GM18498 (cell line): ENCODE results near the gene CDH4.

Experiments used
- ATAC-seq: cut with Tn5 transposase; IDR thresholded peaks from one replicate; pipeline ENCODE4 v1.9.1; 2021; ENCODE audit warnings: mild to moderate bottlenecking, moderate library complexity; ENCODE audit not compliant: unreplicated experiment

CDH4 gene

GRCh38 chr20:61754976-61755778 lies 503.1 kb downstream of the CDH4 start:
- no peak for ATAC-seq

- ATAC-seq = no peak
Measured at GRCh38 chr20:61755971-61756845, 504.1 kb downstream of the CDH4 start.

GRCh38 chr20:61756966-61757677 lies 505.1 kb downstream of the CDH4 start:
- ATAC-seq = no peak

- ATAC-seq = no peak
Measured at GRCh38 chr20:61757678-61758563, 505.9 kb downstream of the CDH4 start.

- no peak for ATAC-seq
Measured at GRCh38 chr20:61758564-61759200, 506.6 kb downstream of the CDH4 start.

- ATAC-seq = no peak
Measured at GRCh38 chr20:61759286-61760065, 507.4 kb downstream of the CDH4 start.

GRCh38 chr20:61760321-61760720 lies 508.3 kb downstream of the CDH4 start:
- ATAC-seq = no peak

GRCh38 chr20:61760731-61761130 lies 508.7 kb downstream of the CDH4 start:
- ATAC-seq = no peak

GRCh38 chr20:61761453-61762166 lies 509.5 kb downstream of the CDH4 start:
- ATAC-seq = no peak

- no peak for ATAC-seq
Measured at GRCh38 chr20:61762167-61762710, 510.2 kb downstream of the CDH4 start.

GRCh38 chr20:61762886-61763739 lies 511.1 kb downstream of the CDH4 start:
- ATAC-seq = no peak

GRCh38 chr20:61763740-61764400 lies 511.8 kb downstream of the CDH4 start:
- no peak for ATAC-seq

GRCh38 chr20:61764471-61765025 lies 512.5 kb downstream of the CDH4 start:
- no peak for ATAC-seq

GRCh38 chr20:61765081-61765870 lies 513.2 kb downstream of the CDH4 start:
- no peak for ATAC-seq

- no peak for ATAC-seq
Measured at GRCh38 chr20:61765871-61766654, 514.0 kb downstream of the CDH4 start.
